NCI-H146 treated with DMSO at 0.1 percent for 48 hours (cell line): ENCODE results near the gene CERK.
A peak's percentile ranks its signal among the peaks of the same experiment; 100 is the strongest.
"Not testable (repeated sequence)": the region's sequence is repeated elsewhere in the genome, so short reads cannot be mapped to it uniquely, and the experiment has no call there.

Experiments
- DNase-seq: peaks from one replicate; lab custom pipeline; 2025; ENCODE audit not compliant: unreplicated experiment; lab: John Stamatoyannopoulos, UW

The CERK gene, protein sequence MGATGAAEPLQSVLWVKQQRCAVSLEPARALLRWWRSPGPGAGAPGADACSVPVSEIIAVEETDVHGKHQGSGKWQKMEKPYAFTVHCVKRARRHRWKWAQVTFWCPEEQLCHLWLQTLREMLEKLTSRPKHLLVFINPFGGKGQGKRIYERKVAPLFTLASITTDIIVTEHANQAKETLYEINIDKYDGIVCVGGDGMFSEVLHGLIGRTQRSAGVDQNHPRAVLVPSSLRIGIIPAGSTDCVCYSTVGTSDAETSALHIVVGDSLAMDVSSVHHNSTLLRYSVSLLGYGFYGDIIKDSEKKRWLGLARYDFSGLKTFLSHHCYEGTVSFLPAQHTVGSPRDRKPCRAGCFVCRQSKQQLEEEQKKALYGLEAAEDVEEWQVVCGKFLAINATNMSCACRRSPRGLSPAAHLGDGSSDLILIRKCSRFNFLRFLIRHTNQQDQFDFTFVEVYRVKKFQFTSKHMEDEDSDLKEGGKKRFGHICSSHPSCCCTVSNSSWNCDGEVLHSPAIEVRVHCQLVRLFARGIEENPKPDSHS

GRCh38 chr22:46737976-46738646 lies at the start of gene CERK:
Gene CERK, minus strand, starts transcription at chr22:46738252. Its CDS starts 104 bp downstream, at chr22:46738148.
- peak; percentile 1 for DNase-seq

DNA sequence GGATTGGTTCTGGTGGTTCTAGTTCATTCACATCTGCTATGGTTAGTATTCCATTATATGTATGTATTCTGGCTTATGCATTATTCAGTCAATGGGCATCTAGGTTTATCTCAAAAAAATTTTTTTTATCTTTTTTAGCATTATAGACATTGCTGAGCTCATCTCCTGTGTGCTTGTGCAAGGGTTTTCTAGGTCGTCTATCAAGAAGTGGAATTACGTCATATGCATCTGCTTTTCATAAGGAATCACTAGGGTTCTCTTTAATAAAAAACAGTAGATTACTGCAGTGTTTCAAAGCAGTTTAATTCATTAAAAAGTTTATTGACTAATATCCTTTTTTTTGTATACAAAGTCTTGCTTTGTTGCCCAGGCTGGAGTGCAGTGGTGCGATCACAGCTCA lies 45.7 kb upstream of the CERK start:
- no peak for DNase-seq

DNA sequence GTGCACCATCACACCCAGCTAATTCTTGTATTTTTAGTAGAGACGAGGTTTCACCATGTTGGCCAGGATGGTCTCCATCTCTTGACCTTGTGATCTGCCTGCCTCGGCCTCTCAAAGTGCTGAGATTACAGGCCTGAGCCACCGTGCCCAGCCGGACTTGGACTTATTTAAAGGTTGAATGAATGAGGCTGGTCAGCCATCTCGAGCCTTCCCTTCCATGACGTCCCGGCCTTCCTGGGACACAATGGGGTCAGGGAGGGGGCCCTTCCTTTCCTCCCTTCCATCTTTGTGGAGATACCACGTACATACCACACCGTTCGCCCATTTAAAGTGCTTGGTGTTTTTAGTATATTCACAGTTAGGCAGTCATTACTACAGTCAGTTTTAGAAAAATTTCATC lies 44.1 kb upstream of the CERK start:
- DNase-seq: not testable (repeated sequence)

DNA sequence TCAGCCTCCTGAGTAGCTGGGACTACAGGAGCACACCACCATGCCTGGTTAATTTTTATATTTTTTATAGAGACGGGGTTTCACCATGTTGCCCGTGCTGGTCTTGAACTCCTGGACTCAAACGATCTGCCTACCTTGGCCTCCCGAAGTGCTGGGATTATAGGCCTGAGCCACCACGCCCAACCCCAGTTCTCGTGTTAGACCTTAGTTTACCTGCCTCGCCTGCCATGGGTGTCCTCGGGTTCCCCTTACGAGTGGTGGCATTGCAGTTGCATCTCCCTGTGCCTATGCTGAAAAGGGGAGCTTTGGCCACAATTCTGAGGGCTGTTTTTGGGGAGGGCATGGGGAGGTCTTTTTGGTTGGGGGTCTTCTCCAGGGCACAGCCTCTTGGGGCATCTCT lies 43.2 kb upstream of the CERK start:
- no peak for DNase-seq

DNA sequence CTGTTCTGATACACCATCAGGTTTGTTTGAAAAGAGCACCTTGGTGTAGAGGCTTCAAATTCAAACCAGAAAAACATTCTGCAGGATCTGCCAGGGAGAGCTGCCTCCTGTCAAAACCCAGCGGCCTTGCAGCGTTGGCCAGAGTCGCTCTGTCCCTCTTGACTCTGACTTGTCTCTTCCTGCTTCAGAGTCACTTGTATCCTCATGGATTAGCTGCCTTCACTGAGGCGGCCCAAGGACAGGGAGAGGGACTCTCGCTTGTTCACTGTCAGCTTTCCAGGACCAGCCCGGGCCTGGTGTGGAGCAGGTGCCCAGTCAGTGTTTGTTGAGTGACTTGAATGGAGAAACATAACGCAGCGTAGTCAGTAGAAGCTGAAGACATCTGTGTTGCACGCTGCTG lies 42.4 kb upstream of the CERK start:
- DNase-seq: no peak

DNA sequence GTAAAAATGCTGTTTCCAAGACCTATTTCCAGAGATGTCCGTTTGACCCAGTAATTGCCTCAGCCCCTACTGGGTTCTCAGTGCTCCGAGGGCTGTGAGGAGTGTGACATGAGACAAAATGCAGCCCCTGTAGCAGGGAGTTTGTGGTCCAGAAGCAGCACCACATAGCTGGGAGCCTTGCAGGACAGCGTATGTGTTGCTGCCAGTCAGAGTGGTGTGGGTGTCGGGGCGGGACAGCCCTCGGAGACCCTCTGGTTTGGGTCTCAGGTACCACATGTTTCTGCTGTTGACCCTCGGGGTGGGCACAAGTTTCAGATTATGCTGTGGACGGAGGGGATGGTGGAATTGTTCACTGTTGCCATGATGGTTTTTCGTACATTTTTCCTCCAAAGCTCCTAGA lies 41.6 kb upstream of the CERK start:
- DNase-seq: no peak

- DNase-seq: no peak
Observed at GRCh38 chr22:46779023-46779422, 41.0 kb upstream of the CERK start.

DNA sequence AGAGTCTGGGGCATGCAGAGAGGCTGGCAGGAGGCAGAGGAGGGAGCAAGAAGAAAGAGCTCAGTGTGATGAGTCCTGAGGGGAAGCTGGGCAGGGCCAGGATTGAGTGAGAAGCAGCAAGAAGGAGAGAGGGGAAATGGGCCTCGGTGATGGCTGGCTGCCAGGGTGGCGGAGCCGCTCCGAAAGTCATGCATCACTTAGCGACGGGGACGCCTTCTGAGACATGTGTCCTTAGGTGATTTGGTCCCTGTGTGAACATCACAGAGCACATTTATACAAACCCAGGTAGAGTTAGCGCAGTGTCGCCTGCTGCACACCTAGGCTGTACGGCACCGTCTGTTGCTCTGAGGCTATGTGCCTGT lies 39.5 kb upstream of the CERK start:
- DNase-seq: no peak

- no peak for DNase-seq
Observed at GRCh38 chr22:46776876-46777608, 39.0 kb upstream of the CERK start.

DNA sequence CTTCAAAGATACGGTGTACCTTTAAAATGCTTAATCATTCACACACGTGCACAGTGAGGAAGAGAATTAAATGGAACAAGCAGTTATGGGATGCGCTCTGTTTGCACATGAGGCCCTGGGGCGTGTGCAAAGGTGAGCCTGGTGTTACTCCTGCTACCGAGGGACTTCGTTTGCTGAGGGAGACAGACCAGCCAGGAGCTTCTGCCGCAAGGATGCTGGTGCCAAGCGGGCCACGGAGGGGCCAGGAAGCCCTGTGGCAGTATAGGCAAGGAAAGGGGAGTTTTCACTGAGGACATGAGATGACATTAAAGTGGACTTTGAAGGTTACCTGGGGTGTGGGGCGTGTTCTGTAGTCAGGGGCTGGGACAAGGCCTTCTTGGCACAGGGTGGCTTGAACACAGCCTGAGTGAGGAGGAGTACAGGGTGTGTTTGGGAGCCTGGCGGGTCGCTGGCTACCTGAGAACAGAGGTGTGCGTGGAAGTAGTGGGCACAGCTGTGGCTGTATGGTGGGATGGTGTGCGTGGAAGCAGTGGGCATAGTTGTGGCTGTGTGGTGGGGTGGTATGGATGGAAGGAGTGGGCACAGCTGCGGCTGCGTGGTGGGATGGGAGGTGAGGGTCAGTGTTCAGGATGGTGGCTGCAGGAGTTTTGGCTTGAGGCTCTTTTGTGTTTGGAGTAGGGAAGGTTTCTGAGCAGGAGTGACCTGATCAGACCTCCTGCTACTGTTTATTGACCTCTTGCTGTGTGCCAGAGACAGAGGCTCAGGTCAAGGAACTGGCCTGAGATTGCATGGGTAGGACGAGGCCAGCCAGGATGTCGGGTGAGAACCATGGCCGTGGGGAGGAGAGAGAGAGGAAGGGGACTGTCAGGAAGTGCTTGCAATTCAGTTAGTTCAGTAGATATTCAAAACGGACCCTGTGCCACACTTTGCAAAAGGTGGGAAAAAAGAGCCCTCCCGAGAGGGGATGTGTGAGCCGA lies 38.1 kb upstream of the CERK start:
- no peak for DNase-seq

DNA sequence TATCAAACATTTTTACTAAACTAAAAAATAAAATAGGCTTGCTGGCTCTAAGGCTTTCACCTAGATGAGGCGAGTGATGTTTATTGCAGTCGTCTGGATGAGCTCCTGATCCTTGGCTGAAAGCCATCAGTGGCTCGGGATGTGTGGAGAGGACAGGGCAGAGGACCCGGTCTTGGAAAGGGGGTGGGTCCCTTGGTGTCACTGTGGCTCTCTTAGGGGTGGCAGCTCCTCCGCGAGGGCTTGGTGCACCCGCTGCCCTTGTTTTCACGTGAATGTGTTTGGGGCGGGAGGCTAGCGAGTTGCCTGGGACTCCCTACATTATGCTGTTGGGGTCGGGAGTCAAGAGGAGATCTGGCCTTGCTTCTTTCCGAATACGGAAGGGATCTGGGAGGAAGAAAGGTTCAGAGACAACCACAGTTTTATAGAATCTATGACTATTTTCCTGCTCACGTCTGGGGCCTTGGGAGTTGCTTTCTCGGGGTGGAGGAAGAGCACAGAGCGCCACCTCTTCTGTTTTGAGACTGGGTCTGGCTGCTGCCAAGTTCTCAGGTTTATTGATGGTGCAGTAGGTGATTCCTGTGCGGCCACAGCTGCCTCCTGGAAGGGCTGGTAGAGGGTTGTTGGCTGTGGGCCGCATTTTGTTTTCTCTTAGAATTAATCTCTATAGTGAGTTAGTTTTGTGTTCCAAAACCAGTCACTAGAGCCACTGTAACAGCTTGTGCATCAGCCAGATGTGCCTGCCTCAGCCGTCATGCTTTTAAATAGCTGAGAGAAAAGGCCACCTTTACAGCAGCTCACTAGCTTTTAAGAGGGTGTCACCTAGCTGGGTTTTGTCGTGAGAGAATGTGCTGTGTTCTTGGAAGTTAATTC lies 37.2 kb upstream of the CERK start:
- no peak for DNase-seq

GRCh38 chr22:46774253-46774979 lies 36.4 kb upstream of the CERK start:
- no peak for DNase-seq

- no peak for DNase-seq
Observed at GRCh38 chr22:46773076-46773475, 35.0 kb upstream of the CERK start.

DNA sequence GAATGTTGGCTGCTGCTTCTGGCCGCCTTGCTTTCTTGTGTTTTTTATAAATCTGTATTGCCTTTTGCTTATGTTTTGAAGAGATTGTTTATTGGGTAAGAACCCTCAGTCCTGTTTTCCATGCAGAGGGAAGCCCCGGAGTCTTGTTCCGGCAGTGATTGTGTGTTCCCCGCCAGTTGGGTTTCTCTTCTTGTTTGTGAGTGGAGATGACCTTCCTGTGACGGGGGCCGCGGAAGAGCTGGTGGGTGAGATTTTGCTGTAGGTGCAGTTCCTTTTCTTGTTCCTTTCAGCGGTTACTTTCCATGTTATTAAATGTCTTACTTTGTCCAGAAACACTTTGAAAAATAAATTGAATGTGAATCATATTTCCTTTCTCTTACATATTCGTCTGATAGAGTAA lies 32.7 kb upstream of the CERK start:
- no peak for DNase-seq

DNA sequence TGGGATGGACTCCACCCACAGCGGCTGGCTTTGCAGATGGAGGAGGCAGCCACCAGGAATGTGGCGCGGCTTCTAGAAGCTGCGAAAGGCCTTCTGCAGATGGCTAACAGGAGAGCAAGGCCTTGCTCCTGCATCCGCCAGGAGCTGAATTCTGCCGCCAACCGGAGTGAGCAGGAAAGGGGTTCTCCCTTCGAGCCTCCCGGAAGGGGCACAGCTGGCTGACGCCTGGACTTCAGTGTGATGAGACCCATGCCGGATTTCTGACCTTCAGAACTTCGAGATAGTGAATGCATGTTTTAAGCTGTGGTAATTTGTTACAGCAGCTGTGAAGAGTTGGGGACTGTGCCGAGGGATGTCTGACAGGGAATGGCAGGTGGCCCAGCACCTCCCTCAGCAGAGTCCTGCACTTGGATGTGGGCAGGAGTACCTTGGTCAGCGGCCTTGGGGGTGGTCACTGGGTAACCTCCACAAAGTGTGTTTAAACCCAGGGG lies 32.1 kb upstream of the CERK start:
- DNase-seq: no peak

- DNase-seq: no peak
Observed at GRCh38 chr22:46769706-46770105, 31.7 kb upstream of the CERK start.

DNA sequence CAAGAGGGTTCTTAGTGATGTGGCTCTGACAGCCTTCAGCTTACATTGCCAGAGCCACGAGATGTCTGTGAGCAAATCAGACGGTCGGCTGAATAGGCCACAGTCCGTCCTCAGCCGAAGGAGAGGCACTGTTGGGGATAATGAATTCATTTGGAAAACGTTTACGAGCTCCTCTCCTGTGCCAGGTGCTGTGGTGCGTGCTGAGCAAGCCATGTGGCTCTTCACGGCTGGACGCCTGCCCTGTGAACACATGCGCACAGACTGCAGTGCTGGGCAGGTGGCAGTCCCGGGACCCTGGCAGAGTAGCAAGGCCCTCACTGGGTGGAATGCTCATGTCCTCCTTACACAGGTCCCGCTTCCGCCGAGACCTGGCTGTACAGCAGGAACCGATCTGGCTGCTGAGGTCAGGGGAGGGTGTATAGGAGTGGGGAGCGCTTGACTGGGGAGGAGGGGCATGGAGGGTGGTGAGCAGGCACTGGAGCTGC lies 31.2 kb upstream of the CERK start:
- peak; percentile 30 for DNase-seq

- DNase-seq: no peak
Observed at GRCh38 chr22:46767249-46767985, 29.4 kb upstream of the CERK start.
